HG02678 (cell line): Measurements from ENCODE around the gene ZBTB43.
"Not testable (repeated sequence)": the region's sequence is repeated elsewhere in the genome, so short reads cannot be mapped to it uniquely, and the experiment has no call there.

Source experiments
- ATAC-seq: cut with Tn5 transposase; IDR thresholded peaks from one replicate; pipeline ENCODE4 v1.9.1; 2021; ENCODE audit warnings: mild to moderate bottlenecking, moderate library complexity; ENCODE audit not compliant: unreplicated experiment

Gene ZBTB43

GRCh38 chr9:126822873-126823272 is 18.0 kb downstream of the ZBTB43 start:
- no peak for ATAC-seq

GRCh38 chr9:126824052-126824451 is 19.2 kb downstream of the ZBTB43 start:
- ATAC-seq, result not testable (repeated sequence)

- ATAC-seq, result no peak
Observed at GRCh38 chr9:126827227-126827626, 22.4 kb downstream of the ZBTB43 start.

- ATAC-seq, result no peak
Observed at GRCh38 chr9:126829035-126829434, 24.2 kb downstream of the ZBTB43 start.

GRCh38 chr9:126830827-126831226 is 26.0 kb downstream of the ZBTB43 start:
- no peak for ATAC-seq

- ATAC-seq, result no peak
Observed at GRCh38 chr9:126832440-126832839, 27.6 kb downstream of the ZBTB43 start.

- ATAC-seq, result no peak
Observed at GRCh38 chr9:126833020-126833419, 28.2 kb downstream of the ZBTB43 start.

- ATAC-seq, result no peak
Observed at GRCh38 chr9:126833710-126834345, 29.0 kb downstream of the ZBTB43 start.

GRCh38 chr9:126834672-126835071 is 29.8 kb downstream of the ZBTB43 start:
- no peak for ATAC-seq

GRCh38 chr9:126836216-126836615 is 31.4 kb downstream of the ZBTB43 start:
- ATAC-seq, result no peak

GRCh38 chr9:126838055-126838811 is 33.4 kb downstream of the ZBTB43 start:
- no peak for ATAC-seq

- ATAC-seq, result peak; percentile 42
Observed at GRCh38 chr9:126838895-126839294, 34.1 kb downstream of the ZBTB43 start.

- ATAC-seq, result peak; percentile 9
Observed at GRCh38 chr9:126839301-126839700, 34.5 kb downstream of the ZBTB43 start.

GRCh38 chr9:126842220-126842842 is 37.5 kb downstream of the ZBTB43 start:
- no peak for ATAC-seq

GRCh38 chr9:126842977-126843799 is 38.3 kb downstream of the ZBTB43 start:
- ATAC-seq, result no peak

GRCh38 chr9:126844085-126844484 is 39.2 kb downstream of the ZBTB43 start:
- ATAC-seq, result no peak

- ATAC-seq, result no peak
Observed at GRCh38 chr9:126847051-126847450, 42.2 kb downstream of the ZBTB43 start.

GRCh38 chr9:126849591-126850225 is 44.9 kb downstream of the ZBTB43 start:
- ATAC-seq, result no peak

- no peak for ATAC-seq
Observed at GRCh38 chr9:126851286-126851880, 46.5 kb downstream of the ZBTB43 start.

- ATAC-seq, result no peak
Observed at GRCh38 chr9:126852086-126852688, 47.3 kb downstream of the ZBTB43 start.
